GM13976 (cell line): Measurements from ENCODE around the gene TMTC2.

Source experiments
- DNase-seq: peaks from one replicate; pipeline ENCODE4 v3.0.0; 2012; ENCODE audit warnings: low spot score
- CTCF ChIP-seq: IDR thresholded peaks from 2 replicates; pipeline ENCODE4 v1.5.1; 2012; ENCODE audit warnings: borderline replicate concordance, mild to moderate bottlenecking; ENCODE audit not compliant: insufficient read depth; ENCODE audit errors: extremely low read depth, missing control alignments, control extremely low read depth
- in situ Hi-C: fragments of 300-500 bp; cut with MboI; formaldehyde crosslinking; loops from one replicate; pipeline ENCODE4 v1.12.0; 2022; ENCODE audit warnings: low sequenced_read_pairs, mixed read lengths, inconsistent platforms; ENCODE audit not compliant: unreplicated experiment

Gene TMTC2

GRCh38 chr12:82866227-82866775 is 179.6 kb downstream of the TMTC2 start:
- no peak for TF ChIP-seq CTCF
- in situ Hi-C loops, result no loop called here
- DNase-seq, result no peak

GRCh38 chr12:82866946-82867345 is 180.2 kb downstream of the TMTC2 start:
- in situ Hi-C loops, result no loop called here
- no peak for TF ChIP-seq CTCF
- no peak for DNase-seq

- DNase-seq, result no peak
- TF ChIP-seq CTCF, result no peak
- in situ Hi-C loops, result no loop called here
Observed at GRCh38 chr12:82867762-82868500, 181.2 kb downstream of the TMTC2 start.

DNA sequence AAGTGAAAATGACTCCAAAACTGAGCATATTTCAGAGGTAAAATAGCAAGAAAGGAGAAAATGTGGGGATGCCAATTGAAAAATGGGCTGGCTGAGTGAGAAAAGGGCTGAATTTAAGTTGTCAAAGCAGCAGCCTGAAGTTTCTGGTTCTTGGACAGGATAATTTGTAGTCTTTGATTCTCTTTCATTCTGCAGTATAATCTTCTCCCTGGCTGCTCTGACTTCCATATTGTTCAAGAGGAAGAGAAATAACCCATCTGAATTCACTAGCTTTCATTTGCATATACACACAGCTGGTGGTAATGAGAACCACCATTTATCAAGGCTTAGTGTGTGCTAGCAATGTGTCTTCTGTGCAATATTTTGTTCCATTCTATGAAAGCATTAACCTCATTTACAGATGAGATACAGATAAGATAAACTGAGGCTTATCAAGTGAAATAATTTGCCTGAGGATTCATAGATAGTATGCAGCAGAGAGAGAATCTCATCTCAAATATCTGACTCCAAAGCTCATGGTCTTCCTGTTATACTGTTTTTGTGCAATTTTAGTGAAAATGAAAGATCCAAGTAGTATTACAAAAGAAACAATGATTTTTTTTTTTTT is 184.2 kb downstream of the TMTC2 start:
- no peak for TF ChIP-seq CTCF
- DNase-seq, result no peak
- in situ Hi-C loops, result no loop called here

GRCh38 chr12:82872088-82872487 is 185.4 kb downstream of the TMTC2 start:
- no peak for TF ChIP-seq CTCF
- in situ Hi-C loops, result no loop called here
- DNase-seq, result no peak

- DNase-seq, result no peak
- in situ Hi-C loops, result no loop called here
- no peak for TF ChIP-seq CTCF
Observed at GRCh38 chr12:82873309-82873708, 186.6 kb downstream of the TMTC2 start.

GRCh38 chr12:82873951-82874350 is 187.2 kb downstream of the TMTC2 start:
- in situ Hi-C loops, result no loop called here
- TF ChIP-seq CTCF, result no peak

More at GRCh38 chr12:82873951-82874350, 187.2 kb downstream of the TMTC2 start:
- no peak for DNase-seq
